COLO668 (cell line): Measurements from ENCODE around the gene PCSK1N.
"Not testable (repeated sequence)": the region's sequence is repeated elsewhere in the genome, so short reads cannot be mapped to it uniquely, and the experiment has no call there.

Source experiments
- DNase-seq: peaks from one replicate; lab custom pipeline; 2025; ENCODE audit not compliant: unreplicated experiment; lab: John Stamatoyannopoulos, UW

The PCSK1N gene

GRCh38 chrX:48824066-48824465 lies 11.3 kb downstream of the PCSK1N start:
- DNase-seq = no peak

- DNase-seq = no peak
Measured at GRCh38 chrX:48823053-48823452, 12.4 kb downstream of the PCSK1N start.

DNA sequence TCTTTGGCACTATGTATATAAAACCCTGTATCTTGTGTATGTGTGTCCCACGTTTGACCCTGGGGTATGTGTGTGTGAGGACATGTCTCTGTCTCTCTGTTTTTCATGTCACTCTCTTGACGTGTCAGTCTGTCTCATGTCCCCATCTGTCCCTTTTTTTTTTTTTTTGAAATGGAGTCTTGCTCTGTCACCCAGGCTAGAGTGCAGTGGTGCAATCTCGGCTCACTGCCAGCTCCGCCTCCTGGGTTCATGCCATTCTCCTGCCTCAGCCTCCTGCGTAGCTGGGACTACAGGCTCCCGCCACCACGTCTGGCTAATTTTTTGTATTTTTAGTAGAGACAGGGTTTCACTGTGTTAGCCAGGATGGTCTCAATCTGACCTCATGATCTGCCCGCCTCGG lies 16.0 kb downstream of the PCSK1N start:
- not testable (repeated sequence) for DNase-seq

DNA sequence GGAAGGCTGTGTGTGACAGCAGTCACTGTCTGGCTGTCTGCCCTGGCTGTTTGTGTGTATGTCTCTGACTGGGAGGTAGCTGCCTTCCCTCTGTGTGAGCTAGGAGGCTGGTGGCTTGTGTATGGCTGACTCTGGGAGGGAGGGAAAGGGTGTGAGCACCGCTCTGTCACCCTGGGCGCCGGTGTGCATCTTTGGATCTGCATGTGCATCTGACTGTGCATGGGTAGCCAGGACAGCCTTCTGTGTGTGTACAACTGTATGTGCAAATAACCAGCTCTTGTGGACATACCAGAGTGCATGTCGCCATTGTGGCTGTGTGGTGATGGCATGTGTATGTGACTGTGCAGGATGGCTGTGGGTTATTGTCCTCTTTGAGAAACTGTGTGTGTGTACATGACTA lies 16.5 kb downstream of the PCSK1N start:
- no peak for DNase-seq

GRCh38 chrX:48818098-48818497 lies 17.3 kb downstream of the PCSK1N start:
- no peak for DNase-seq

DNA sequence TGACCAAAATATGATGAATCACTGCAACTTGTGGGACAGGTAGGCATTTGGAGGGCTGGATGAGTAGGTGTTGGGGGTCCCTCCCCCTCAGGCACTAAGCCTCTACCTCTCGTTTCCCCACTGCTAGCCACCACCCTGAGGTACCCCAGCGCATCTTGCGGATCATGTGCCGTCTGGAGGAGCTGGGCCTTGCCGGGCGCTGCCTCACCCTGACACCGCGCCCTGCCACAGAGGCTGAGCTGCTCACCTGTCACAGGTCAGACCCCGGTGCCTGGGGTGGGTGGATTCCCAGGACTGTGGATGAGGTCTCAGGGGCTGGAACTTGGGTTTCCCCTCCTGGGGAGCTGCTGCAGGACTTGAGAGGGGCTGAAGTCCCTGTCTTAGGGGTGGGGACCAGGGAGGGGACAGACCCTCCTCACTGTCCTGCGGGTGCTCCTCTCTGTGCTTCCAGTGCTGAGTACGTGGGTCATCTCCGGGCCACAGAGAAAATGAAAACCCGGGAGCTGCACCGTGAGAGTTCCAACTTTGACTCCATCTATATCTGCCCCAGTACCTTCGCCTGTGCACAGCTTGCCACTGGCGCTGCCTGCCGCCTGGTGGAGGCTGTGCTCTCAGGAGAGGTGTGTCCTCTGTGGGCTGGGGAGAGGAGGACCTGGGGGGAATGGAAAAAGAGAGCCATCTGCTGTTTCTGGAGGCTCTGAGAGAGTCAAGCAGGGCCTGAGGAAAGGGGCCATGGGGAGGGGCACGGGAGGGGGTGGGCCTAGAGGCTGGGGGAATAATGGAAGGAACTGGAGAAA lies 19.2 kb downstream of the PCSK1N start:
- no peak for DNase-seq

DNA sequence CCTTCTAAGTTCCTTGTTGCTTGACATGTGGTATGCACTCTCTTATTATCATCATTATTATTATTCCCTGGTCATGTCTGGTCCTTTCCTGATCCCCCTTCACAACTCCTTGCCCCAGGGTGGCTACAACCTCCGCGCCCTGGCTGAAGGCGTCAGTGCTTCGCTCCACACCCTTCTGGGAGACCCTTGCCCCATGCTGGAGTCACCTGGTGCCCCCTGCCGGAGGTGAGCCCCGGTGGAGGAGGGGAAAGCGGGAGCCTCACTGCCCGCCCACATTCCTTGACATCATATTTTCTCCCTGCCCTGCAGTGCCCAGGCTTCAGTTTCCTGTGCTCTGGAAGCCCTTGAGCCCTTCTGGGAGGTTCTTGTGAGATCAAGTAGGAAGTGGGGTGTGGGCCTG lies 20.1 kb downstream of the PCSK1N start:
- DNase-seq = no peak

DNA sequence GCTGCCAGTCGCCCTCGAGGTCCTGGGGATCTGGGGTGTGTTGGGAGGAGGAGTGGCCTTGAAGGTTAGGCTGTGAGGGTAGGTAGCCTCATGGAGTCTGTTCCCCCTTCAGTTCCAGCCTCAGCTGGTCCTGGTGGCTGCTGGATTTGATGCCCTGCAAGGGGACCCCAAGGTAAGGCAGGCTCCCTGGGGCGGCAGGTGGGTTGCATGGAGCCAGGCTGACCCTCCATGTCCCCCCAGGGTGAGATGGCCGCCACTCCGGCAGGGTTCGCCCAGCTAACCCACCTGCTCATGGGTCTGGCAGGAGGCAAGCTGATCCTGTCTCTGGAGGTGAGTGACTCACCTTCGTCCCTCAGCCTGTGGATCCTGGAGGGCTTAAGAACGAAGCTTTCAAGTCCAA lies 20.7 kb downstream of the PCSK1N start:
- DNase-seq = no peak

DNA sequence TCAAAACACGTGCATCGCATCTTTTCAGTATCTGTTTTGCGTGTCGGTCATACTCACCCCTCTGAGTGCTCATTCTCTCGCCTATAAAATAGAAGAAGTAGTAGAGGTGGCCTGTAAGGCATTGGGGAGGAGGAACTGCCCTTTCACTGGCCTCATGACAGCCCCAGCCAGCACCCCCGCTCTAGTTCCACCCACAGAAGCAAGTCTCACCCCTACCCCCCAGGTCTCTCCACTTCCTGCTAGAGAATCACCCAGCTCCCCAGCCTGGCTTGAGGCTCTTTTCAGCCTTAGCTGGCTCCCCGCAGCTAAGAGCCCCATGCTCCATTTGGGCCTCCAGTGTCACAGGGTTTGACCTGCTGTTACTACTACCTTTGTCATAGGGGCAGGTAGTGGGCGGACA lies 21.8 kb downstream of the PCSK1N start:
- no peak for DNase-seq

DNA sequence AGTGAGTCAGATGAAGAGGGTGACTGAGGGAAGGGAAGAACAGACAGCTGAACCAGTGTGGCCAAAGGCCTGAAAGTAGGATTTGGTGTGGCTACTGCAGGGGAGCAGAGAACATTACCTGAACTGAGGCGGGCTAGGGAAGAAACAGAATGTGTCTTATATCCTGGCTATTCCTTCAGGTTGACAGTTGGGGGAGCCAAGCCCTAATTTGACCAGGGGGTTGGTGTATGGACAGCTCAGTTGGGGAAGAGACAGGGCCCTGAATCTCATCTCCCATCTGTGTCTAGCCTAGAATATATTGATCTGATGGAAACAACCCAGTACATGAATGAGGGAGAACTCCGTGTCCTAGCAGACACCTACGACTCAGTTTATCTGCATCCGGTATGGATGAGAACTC lies 29.3 kb downstream of the PCSK1N start:
- DNase-seq = no peak

- no peak for DNase-seq
Measured at GRCh38 chrX:48802905-48803200, 32.6 kb downstream of the PCSK1N start.

DNA sequence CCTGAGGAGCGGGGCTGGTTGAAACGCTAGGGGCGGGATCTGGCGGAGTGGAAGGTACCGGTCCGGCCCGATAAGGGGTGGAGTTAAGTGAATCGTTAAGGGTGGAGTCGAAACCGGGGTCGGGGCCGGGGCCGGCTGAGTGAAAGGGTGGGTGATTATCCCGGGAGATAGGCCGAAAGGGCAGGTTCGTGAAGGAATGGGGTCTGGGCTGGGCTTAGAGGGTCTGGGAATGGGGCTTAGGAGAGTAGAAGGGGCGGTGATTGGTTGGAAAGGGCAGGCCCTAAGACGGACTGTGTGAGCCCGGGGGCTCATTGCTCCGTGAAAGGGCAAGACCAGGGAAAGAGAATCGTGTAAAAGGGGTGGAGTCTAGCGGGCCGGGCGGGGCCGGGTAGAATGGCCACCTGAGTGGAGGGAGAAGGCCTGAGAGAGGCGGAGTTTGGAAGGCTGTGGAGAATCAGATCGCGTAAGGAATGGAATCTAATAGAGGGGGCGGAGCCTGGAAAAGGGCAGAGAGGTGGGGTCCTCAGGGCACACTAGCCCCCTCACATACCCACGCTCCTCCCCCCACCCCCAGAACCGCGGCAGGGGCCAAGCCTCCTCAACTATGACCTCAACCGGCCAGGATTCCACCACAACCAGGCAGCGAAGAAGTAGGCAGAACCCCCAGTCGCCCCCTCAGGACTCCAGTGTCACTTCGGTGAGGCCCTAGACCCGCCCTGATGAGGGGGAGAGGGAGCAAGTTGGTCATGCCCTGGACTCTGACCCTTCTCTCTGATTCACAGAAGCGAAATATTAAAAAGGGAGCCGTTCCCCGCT lies 33.1 kb downstream of the PCSK1N start:
- DNase-seq = peak; percentile 85

DNA sequence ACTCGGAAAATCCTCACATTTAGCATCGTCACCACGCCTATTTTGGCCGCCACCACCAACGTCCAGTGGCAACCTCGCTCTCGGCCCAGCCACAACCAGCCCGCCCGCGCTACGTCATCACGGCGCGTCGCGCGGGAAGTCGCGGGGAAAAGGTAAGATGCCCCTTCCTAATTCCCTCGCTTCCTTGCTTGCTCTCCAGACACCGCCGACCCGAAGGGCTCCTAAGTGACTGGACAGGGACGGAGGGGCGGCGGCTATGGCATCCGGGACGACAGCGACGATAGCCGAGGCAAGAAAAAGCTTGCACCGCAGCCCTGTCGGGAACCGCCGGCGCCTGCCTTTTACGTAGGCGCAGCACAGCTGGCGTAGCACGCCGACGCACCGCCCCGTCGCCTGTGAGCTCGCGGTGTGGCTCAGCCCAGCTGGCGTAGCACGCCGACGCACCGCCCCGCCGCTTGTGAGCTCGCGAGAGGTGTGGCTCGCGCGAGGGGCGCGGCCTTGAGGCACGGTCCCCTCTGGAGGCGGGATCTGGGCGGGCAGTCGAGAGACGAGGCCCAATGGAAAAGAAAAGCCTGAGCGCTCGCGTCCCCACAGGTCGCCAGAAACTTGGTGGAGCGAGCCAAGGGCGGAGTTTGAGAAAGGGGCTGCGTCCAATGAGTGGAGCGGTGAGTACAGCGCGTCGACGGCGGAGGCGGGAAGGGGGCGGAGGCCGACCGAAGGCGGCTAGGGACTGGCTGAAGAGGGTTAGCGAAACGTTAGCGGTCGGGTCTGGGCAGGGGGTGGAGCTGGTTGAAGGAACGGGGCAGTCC lies 33.9 kb downstream of the PCSK1N start, which contains the start of gene HDAC6:
Gene HDAC6 (plus strand): TSS at position 788 of the 809 bp plus-strand sequence. CDS start 626 bp downstream, outside the sequence.
- peak; percentile 98 for DNase-seq

DNA sequence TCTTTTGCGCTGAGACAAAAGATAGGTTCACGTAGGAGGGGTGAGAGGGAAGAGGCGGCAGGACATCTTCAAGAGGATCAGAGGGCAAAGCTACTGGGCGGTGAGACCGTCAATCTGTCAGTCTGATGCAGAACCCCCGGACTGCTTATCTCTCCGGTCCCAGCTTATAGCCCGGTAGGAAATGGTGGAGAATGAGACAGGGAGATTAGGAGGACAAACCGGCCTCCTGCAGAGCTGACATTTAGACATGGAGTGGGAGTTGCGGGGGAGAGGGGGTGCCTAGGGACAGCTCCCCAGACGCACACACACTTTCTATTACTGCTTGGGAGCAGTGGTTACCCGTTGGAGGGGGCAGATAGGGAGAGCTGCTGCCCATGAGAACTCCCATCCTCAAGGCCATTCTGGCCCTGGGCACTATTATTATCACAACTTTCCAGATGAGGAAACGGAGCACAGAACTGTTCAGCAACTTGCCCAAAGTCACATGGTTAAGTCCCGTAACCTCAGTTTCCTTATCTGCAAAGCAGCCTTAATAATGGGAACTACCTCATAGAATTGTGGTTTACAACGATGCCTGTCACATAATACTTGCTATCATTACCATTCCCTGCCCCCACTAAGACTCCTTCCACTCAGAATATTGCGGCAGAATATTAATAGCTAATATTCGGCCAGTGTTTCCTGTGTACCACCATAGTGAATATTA lies 34.7 kb downstream of the PCSK1N start:
- no peak for DNase-seq

- no peak for DNase-seq
Measured at GRCh38 chrX:48798318-48798717, 37.1 kb downstream of the PCSK1N start.

GRCh38 chrX:48794911-48795515 lies 40.4 kb downstream of the PCSK1N start:
- DNase-seq = no peak

GRCh38 chrX:48794340-48794910 lies 41.0 kb downstream of the PCSK1N start:
- no peak for DNase-seq

DNA sequence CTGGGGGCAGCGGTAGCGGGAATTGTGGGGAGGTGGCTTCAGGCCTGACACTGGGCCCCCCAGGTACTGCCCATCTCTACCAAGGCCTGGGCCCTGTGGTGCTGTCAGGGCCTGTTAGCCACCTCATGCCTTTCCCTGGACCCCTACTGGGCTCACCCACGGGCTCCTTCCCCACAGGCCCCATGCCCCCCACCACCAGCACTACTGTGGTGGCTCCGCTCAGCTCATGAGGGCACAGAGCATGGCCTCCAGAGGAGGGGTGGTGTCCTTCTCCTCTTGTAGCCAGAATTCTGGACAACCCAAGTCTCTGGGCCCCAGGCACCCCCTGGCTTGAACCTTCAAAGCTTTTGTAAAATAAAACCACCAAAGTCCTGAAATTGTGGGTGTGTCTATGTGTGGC lies 41.5 kb downstream of the PCSK1N start:
- DNase-seq = no peak

GRCh38 chrX:48792219-48792618 lies 43.2 kb downstream of the PCSK1N start:
- DNase-seq = no peak
